GM19397 (cell line): ENCODE results near the gene PTMS.
"Not testable (repeated sequence)": the region's sequence is repeated elsewhere in the genome, so short reads cannot be mapped to it uniquely, and the experiment has no call there.

Source experiments
- ATAC-seq: cut with Tn5 transposase; IDR thresholded peaks from one replicate; pipeline ENCODE4 v1.9.1; 2021; ENCODE audit warnings: mild to moderate bottlenecking, moderate library complexity; ENCODE audit not compliant: unreplicated experiment

Gene PTMS, protein sequence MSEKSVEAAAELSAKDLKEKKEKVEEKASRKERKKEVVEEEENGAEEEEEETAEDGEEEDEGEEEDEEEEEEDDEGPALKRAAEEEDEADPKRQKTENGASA

GRCh38 chr12:6765634-6766581 lies at the start of gene PTMS:
TSS of gene PTMS (plus strand) at chr12:6766363. CDS start at chr12:6766706, 343 bp downstream.
- peak; percentile 24 for ATAC-seq

GRCh38 chr12:6716874-6717437 lies 49.2 kb upstream of the PTMS start:
- ATAC-seq: no peak

- no peak for ATAC-seq
Measured at GRCh38 chr12:6722863-6723262, 43.3 kb upstream of the PTMS start.

- peak; percentile 91 for ATAC-seq
Measured at GRCh38 chr12:6723607-6724408, 42.4 kb upstream of the PTMS start, which contains the start of gene COPS7A. TSS of gene COPS7A (plus strand) at chr12:6724046. CDS start at chr12:6724657, 611 bp downstream.

DNA sequence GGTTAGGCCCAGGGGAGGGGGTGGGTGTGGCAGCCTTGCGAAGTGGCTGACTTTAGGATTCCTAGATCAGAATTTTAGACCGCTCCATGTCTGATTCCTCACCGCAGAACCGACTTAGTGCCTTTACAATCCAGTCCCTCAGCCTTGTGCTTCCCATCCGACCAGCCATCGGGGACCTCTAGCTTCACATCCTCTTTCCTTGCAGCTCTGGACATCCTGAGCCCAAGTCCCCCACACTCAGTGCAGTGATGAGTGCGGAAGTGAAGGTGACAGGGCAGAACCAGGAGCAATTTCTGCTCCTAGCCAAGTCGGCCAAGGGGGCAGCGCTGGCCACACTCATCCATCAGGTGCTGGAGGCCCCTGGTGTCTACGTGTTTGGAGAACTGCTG lies 41.8 kb upstream of the PTMS start:
- peak; percentile 8 for ATAC-seq

DNA sequence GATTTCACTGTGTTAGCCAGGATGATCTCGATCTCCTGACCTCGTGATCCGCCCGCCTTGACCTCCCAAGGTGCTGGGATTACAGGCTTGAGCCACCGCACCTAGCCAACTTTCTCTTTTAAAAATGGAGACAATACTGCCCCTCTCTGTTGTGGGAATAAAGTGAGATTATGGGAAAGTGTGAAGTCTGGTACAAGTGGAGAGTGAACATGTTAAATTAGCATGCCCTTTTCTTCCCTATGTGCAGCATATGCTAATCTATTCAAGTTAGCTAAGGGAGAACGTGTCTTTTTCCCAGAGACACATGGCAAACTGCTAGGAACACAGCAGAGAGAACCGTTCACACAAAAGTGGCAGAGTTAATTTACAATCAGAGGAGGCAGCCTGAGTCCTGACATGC lies 40.8 kb upstream of the PTMS start:
- no peak for ATAC-seq

DNA sequence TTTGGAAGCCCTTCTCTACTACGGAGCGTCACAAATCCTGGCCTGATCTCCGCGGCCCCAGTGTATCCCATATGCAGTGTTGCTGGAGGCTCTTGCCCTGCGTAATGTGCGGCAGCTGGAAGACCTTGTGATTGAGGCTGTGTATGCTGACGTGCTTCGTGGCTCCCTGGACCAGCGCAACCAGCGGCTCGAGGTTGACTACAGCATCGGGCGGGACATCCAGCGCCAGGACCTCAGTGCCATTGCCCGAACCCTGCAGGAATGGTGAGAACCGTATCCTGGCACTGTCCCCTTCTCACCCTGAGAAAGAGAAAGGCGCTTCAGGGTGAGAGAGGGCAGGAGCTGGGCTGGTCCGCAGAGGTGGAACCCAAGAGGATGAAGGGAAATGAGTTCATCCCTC lies 37.0 kb upstream of the PTMS start:
- no peak for ATAC-seq

DNA sequence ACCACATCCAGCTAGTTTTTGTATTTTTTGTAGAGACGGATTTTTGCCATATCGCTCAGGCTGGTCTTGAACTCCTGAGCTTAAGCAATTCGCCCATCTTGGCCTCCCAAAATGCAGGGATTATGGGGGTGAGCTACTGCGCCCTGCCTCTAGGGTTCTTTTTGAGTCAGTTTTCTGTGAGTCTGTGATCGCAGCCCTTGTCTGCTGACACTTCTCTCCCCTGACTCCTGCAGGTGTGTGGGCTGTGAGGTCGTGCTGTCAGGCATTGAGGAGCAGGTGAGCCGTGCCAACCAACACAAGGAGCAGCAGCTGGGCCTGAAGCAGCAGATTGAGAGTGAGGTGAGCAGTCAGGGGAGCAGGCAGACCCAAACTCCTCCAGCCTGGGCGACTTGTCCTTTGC lies 36.0 kb upstream of the PTMS start:
- no peak for ATAC-seq

DNA sequence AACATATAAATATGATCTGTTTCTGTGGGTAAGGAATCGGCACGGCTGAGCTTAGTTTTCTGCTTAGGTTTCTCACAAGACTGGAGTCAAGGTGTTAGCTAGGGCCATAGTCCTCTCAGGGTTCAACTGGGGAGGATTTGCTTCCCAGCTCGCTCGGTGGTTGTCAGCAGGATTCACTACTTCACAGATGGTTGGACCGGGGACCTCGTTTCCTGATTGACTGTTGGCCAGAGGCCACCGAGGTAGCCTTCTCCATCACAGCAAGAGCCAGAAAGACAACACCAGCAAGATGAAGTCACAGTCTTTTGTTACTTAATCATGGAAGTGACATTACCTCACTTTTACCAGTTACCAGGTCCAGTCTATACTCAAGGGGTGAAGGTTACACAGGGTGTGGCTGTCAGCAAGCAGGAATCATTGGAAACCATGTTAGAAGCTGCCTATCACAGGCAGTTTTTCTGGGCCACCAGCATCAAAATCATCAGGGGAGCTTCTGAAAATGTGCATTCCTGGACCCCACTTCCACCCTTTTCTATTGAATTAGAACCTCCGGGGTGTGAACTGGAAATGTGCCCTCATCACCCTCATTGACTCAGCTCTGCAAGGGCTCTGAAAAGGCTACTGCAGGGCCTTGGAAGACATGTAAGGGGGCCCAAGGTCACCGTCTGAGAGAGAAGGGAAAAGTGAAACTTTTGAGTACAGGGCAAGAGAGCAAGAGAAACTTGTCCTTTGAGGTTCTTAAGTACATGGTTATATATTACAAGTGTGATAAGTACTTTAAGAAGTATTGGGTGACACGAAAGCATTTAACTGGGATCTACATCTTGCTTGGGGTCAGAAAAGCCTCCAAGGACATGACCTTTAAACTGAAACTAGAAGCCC lies 31.4 kb upstream of the PTMS start:
- ATAC-seq: no peak

DNA sequence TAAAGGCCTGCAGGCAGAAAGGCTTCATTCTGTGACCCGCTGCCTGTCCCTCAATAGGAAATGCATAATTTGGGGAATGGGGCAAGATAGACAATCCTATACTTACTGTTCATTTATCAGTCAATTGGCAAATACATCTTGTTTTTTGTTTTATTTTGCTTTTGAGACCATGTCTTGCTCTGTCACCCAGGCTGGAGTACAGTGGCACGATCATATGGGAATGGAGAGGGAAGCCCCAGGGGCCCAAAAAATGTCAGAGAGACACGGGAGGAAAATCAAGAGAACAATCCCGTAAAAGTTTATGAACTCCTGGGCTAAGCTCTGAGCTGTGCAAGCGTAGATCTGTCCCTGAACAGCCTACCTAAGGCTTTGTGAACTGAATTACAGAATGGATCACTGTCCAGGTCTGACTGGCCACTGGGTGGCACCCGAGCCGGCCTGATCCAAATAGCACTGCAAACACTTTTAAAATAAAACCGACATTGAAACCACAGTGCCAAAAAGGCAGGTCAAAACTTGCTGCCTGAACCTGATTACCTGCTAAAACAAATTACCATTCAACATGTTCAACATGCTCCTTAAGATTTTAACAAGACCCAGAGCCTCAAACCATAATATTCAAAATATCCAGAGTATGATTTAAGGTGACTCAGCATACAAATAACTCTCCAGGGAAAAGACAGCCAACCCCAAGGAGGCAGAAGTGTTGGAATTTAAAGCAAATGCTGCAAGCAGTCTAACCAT lies 30.5 kb upstream of the PTMS start:
- no peak for ATAC-seq

GRCh38 chr12:6736754-6737153 lies 29.4 kb upstream of the PTMS start:
- ATAC-seq: no peak

GRCh38 chr12:6742080-6742479 lies 24.1 kb upstream of the PTMS start:
- not testable (repeated sequence) for ATAC-seq

- ATAC-seq: no peak
Measured at GRCh38 chr12:6742834-6743233, 23.3 kb upstream of the PTMS start.

DNA sequence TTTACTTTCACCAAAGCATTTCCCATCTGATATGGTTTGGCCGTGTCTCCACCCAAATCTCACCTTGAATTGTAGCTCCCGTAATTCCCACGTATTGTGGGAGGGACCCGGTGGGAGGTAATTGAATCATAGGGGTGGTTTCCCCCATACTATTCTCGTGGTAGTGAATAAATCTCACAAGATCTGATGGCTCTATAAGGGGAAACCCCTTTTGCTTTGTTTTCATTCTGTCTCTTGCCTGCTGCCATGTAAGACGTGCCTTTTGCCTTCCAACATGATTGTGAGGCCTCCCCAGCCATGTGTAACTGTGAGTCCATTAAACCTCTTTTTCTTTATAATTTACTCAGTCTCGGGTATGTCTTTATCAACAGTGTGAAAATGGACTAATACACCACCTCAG lies 22.9 kb upstream of the PTMS start:
- ATAC-seq: not testable (repeated sequence)

- no peak for ATAC-seq
Measured at GRCh38 chr12:6745741-6746525, 20.2 kb upstream of the PTMS start.

GRCh38 chr12:6747216-6747615 lies 18.9 kb upstream of the PTMS start:
- no peak for ATAC-seq

DNA sequence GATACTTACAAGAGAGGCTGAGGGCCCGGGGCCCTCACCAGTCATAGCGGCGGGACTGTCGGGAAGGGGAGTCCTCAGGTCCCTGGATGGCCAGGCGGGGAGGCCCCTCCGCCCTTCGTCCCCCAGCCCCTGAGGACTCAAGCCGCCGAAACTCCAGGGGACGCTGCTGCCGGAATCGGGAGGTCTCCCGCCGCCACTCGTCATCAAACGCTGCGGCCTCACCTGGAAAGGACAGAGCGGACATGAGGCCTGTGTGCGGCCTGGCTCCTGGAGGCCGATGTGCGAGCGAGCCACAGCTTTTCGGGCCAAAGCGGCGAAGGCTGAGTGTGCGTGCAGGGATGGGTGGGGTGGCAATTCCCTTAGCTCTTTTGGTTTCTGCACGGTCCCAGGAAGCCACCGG lies 17.4 kb upstream of the PTMS start:
- no peak for ATAC-seq

- ATAC-seq: no peak
Measured at GRCh38 chr12:6750506-6750905, 15.7 kb upstream of the PTMS start.

GRCh38 chr12:6751767-6752166 lies 14.4 kb upstream of the PTMS start:
- no peak for ATAC-seq
